Right lobe of liver (tissue), 6 donors: ENCODE data around the gene MRPL12. TPM values are rescaled to one million over a fixed set of nuclear protein-coding genes. Genes with fewer than 3 reads are reported as not detected.

Experiments used
- ATAC-seq, 4 donors: fragments of 200-7000 bp; cut with Tn5 transposase; one replicate each; pipeline ENCODE4 v1.9.1; 2020; ENCODE audit warnings: mild to moderate bottlenecking in 4 of 4, moderate library complexity in 4 of 4
- DNase-seq, 3 donors: peaks; one replicate each; pipeline ENCODE4 v3.0.0-alpha.2; 2020
- H3K27ac ChIP-seq, 3 donors: fragments of 200-600 bp; one replicate each; pipeline ENCODE4 v1.8.0; 2022
- H3K27me3 ChIP-seq, 2 donors: fragments of 200-600 bp; one replicate each; pipeline ENCODE4 v1.8.0; 2022
- H3K36me3 ChIP-seq, 4 donors: fragments of 200-600 bp; sonication (generic) in 1 of 4; one replicate each; pipeline versions ENCODE4 v1.5.1 to v1.8.0; 2017 to 2022; ENCODE audit warnings: control low read depth in 1 of 4
- H3K4me1 ChIP-seq, 4 donors: fragments of 200-600 bp; sonication (generic) in 1 of 4; one replicate each; pipeline versions ENCODE4 v1.5.1 to v1.8.0; 2017 to 2022; ENCODE audit warnings: control low read depth in 1 of 4
- H3K4me3 ChIP-seq, 3 donors: fragments of 200-600 bp; one replicate each; pipeline ENCODE4 v1.8.0; 2022
- H3K9me3 ChIP-seq, 4 donors: fragments of 200-600 bp; sonication (generic) in 1 of 4; one replicate each; pipeline versions ENCODE4 v1.5.1 to v1.8.0; 2017 to 2022; ENCODE audit warnings: control low read depth in 1 of 4
- POLR2A ChIP-seq: fragments of 450-650 bp; IDR thresholded peaks from one replicate; pipeline ENCODE4 v1.6.1; 2017; ENCODE audit warnings: antibody characterized with exemption, mild to moderate bottlenecking
- WGBS: methylation state at CpG from one replicate; pipeline ENCODE4 v1.1.6; 2018; ENCODE audit warnings: low coverage, low lambda C conversion rate; ENCODE audit not compliant: insufficient coverage; ENCODE audit errors: missing lambda C conversion rate; 5-methylcytosine and 5-hydroxymethylcytosine counted together
- intact Hi-C, 2 donors: fragments of 100-400 bp; cut with DNase I; formaldehyde crosslinking; loops; one replicate each; pipeline versions ENCODE4 v1.11.2 to v1.14.1; 2022
- total RNA-seq, 6 experiments: library from RNA; depleted of rRNA in 2 of 6; stranded (reverse); fragments of >200 nt in 2 of 6; fragmentation: NEBNext Ultra II Directional in 3 of 6; extraction: Animal tissue kit (Norgen Biotek cat#: 25700) in 3 of 6; gene quantifications; one replicate each; pipeline versions ENCODE4 v1.1.0 to v1.2.4, GENCODE V29; 2016 to 2023
- TF ChIP-seq, protein P1 (sequence below), 4 donors: fragments of 200-600 bp in 3 of 4; fragments of 450-650 bp in 1 of 4; IDR thresholded peaks; one replicate each; pipeline versions ENCODE4 v1.5.1 to v1.8.0; 2016 to 2022; ENCODE audit warnings: antibody characterized with exemption in 4 of 4, mild to moderate bottlenecking in 2 of 4
- donor health status: DM: no; HTN: yes; CAD: no.
- donor health status: DM: no; HTN: no; CAD: no.
- donor health status: DM: no; HTN: no; CAD: no.
- donor health status: DM: no; HTN: yes; CAD: no.
- donor health status: DM: no; HTN: yes; CAD: no.

The MRPL12 gene
- total RNA-seq, 6 experiments from 2014 or later = 43.8 to 119 (median 59.3) TPM

DNA sequence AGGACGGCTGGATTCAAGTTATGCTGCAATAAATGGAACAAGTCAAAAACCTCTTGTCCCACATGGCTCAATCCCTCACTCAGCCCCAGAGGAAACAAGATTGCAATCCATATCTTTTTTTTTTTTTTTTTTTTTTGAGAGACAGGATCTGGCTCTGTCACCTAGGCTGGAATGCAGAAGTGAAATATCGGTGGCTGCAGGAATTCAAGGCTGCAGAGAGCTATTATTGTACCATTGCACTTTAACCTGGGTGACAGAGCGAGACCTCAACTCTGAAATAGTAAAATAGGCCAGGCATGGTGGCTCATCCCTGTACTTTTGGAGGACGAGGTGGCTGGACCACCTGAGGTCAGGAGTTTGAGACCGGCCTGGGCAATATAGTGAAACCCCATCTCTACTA lies 44.1 kb upstream of the MRPL12 start:
- TF ChIP-seq, protein P1, sequence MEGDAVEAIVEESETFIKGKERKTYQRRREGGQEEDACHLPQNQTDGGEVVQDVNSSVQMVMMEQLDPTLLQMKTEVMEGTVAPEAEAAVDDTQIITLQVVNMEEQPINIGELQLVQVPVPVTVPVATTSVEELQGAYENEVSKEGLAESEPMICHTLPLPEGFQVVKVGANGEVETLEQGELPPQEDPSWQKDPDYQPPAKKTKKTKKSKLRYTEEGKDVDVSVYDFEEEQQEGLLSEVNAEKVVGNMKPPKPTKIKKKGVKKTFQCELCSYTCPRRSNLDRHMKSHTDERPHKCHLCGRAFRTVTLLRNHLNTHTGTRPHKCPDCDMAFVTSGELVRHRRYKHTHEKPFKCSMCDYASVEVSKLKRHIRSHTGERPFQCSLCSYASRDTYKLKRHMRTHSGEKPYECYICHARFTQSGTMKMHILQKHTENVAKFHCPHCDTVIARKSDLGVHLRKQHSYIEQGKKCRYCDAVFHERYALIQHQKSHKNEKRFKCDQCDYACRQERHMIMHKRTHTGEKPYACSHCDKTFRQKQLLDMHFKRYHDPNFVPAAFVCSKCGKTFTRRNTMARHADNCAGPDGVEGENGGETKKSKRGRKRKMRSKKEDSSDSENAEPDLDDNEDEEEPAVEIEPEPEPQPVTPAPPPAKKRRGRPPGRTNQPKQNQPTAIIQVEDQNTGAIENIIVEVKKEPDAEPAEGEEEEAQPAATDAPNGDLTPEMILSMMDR (IDR thresholded peaks at IDR 0.05) = no peak
- no peak for TF ChIP-seq POLR2A

DNA sequence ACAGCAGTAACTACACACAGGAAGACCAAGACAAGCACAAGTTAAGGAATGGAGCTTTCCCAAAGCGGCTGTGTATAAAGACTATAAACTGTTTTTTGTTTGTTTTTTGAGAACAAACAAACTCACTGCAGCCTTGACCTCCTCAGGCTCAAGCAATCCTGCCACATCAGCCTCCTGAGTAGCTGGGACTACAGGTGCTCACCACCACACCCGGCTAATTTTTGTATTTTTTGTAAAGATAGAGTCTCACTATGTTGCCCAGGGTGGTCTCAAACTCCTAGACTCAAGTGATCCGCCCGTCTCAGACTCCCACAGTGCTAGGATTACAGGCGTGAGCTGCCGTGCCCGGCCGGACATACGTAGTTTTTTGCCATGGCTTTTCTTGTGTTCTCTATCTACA lies 42.7 kb upstream of the MRPL12 start:
- 85% methylated on average over 8 of the region's 9 CpGs for WGBS
- no peak for TF ChIP-seq POLR2A
- TF ChIP-seq, protein P1 (IDR thresholded peaks at IDR 0.05) = no peak
- Histone ChIP-seq H3K27ac (no peak overlapping the region), H3K4me1 (peaks cover 0 to 4% (median 1%) of the 10 kb centered on the region in 4 donors), H3K9me3 (no peaks in the 10 kb centered on the region), H3K4me3 (no peak overlapping the region), H3K27me3 (no peaks in the 10 kb centered on the region), H3K36me3 (peaks cover 0 to 5% (median 0%) of the 10 kb centered on the region in 4 donors)
- DNase-seq (no peak), ATAC-seq (no peak)
- intact Hi-C loops = no loop called here

More for the DNA sequence above, 44.1 kb upstream of the MRPL12 start:
- intact Hi-C loops = no loop called here
- no peaks in the 10 kb centered on the region for H3K9me3 ChIP-seq
- WGBS = 65% methylated on average over 5 of the region's 5 CpGs
- H3K4me1 ChIP-seq = no peaks in the 10 kb centered on the region
- no peak for DNase-seq
- no peak overlapping the region for H3K27ac ChIP-seq
- ATAC-seq = no peak
- H3K36me3 ChIP-seq = no peaks in the 10 kb centered on the region
- no peak overlapping the region for H3K4me3 ChIP-seq
- no peaks in the 10 kb centered on the region for H3K27me3 ChIP-seq

DNA sequence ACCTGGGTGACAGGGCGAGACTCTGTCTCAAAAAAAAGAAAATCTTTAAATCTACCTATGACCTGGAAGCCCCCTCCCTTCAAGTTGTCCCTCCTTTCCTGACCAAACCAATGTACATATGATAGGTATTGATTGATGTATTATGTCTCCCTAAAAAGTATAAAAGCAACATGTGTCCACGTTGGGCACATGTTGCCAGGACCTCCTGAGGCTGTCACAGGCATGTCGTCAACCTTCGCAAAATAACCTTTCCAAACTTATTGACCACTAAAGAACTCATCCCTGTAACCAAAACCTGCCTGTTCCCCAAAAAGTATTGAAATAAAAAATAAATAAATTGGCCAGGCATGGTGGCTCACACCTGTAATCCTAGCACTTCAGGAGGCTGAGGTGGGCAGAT lies 41.2 kb upstream of the MRPL12 start:
- Histone ChIP-seq H3K27ac (no peak overlapping the region), H3K36me3 (peaks cover 0 to 5% (median 0%) of the 10 kb centered on the region in 4 donors), H3K4me3 (no peak overlapping the region), H3K27me3 (no peaks in the 10 kb centered on the region), H3K4me1 (peaks cover 0 to 7% (median 3%) of the 10 kb centered on the region in 4 donors), H3K9me3 (no peaks in the 10 kb centered on the region)
- DNase-seq = no peak
- intact Hi-C loops = no loop called here
- 94% methylated on average over 4 of the region's 4 CpGs for WGBS
- no peak for ATAC-seq
- TF ChIP-seq, protein P1 (IDR thresholded peaks at IDR 0.05) = no peak
- no peak for TF ChIP-seq POLR2A

DNA sequence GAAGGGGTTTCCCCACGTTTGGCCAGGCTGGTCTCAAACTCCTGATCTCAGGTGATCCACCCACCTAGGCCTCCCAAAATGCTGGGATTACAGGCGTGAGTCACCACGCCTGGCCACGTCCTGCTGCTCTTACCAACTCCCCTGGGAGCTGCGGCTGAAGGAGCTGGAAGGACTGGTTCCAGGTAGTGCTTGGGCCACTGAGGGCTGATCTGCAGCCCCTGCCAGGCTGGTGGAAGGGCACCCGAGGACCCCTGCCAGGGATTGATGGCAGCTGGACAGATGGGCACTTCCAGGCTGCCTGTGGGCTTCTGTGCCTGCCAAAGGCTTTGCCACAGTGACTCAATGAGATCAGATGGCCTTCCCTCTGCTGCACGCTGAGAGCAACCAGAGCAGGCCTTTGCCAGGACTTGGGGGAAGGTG lies 39.1 kb upstream of the MRPL12 start:
- Histone ChIP-seq H3K27me3 (no peaks in the 10 kb centered on the region), H3K4me3 (no peak overlapping the region), H3K4me1 (peaks cover 0 to 15% (median 3%) of the 10 kb centered on the region in 4 donors), H3K27ac (no peak overlapping the region), H3K36me3 (peaks cover 0 to 10% (median 0%) of the 10 kb centered on the region in 4 donors), H3K9me3 (no peaks in the 10 kb centered on the region)
- no CpG with 5 or more reads among the region's 7 CpGs for WGBS
- ATAC-seq = no peak
- no peak for DNase-seq
- intact Hi-C loops = no loop called here
- TF ChIP-seq, protein P1 (IDR thresholded peaks at IDR 0.05) = no peak
- no peak for TF ChIP-seq POLR2A
